Measurements from ENCODE around the gene CTNNA3. TPM values are rescaled to one million over a fixed set of nuclear protein-coding genes. Genes with fewer than 3 reads are reported as not detected.
"Not testable (repeated sequence)": the region's sequence is repeated elsewhere in the genome, so short reads cannot be mapped to it uniquely, and the experiment has no call there.

CTNNA3 gene
- total RNA-seq, 1 donor from 2014 or later: 0.13 TPM

GRCh38 chr10:67518756-67519155 lies 177.2 kb downstream of the CTNNA3 start:
- DNase-seq (ENCODE audit: low read depth in 2 of 2): no peak

GRCh38 chr10:67518043-67518442 lies 178.0 kb downstream of the CTNNA3 start:
- no peak for DNase-seq (ENCODE audit: low read depth in 2 of 2)

- no peak for DNase-seq (ENCODE audit: low read depth in 2 of 2)
Observed at GRCh38 chr10:67506757-67507091, 189.3 kb downstream of the CTNNA3 start.

- DNase-seq (ENCODE audit: low read depth in 2 of 2): no peak
Observed at GRCh38 chr10:67506083-67506756, 189.8 kb downstream of the CTNNA3 start.

GRCh38 chr10:67492317-67493019 lies 203.5 kb downstream of the CTNNA3 start:
- DNase-seq (ENCODE audit: low read depth in 2 of 2): no peak

- DNase-seq (ENCODE audit: low read depth in 2 of 2): no peak
Observed at GRCh38 chr10:67487906-67488619, 207.9 kb downstream of the CTNNA3 start.

GRCh38 chr10:67487199-67487598 lies 208.8 kb downstream of the CTNNA3 start:
- no peak for DNase-seq (ENCODE audit: low read depth in 2 of 2)

- no peak for DNase-seq (ENCODE audit: low read depth in 2 of 2)
Observed at GRCh38 chr10:67477868-67478267, 218.1 kb downstream of the CTNNA3 start.

GRCh38 chr10:67476201-67476600 lies 219.8 kb downstream of the CTNNA3 start:
- no peak for DNase-seq (ENCODE audit: low read depth in 2 of 2)

- DNase-seq (ENCODE audit: low read depth in 2 of 2): no peak
Observed at GRCh38 chr10:67473850-67474633, 222.0 kb downstream of the CTNNA3 start.

- no peak for DNase-seq (ENCODE audit: low read depth in 2 of 2)
Observed at GRCh38 chr10:67471022-67471421, 225.0 kb downstream of the CTNNA3 start.

- DNase-seq (ENCODE audit: low read depth in 2 of 2): no peak
Observed at GRCh38 chr10:67464278-67464677, 231.7 kb downstream of the CTNNA3 start.

GRCh38 chr10:67452892-67453291 lies 243.1 kb downstream of the CTNNA3 start:
- DNase-seq (ENCODE audit: low read depth in 2 of 2): no peak

- no peak for DNase-seq (ENCODE audit: low read depth in 2 of 2)
Observed at GRCh38 chr10:67438605-67439304, 257.2 kb downstream of the CTNNA3 start.

- DNase-seq (ENCODE audit: low read depth in 2 of 2): no peak
Observed at GRCh38 chr10:67433276-67433675, 262.7 kb downstream of the CTNNA3 start.

GRCh38 chr10:67402620-67403019 lies 293.4 kb downstream of the CTNNA3 start:
- DNase-seq (ENCODE audit: low read depth in 2 of 2): no peak

GRCh38 chr10:67401711-67402110 lies 294.3 kb downstream of the CTNNA3 start:
- no peak for DNase-seq (ENCODE audit: low read depth in 2 of 2)

- DNase-seq (ENCODE audit: low read depth in 2 of 2): not testable (repeated sequence)
Observed at GRCh38 chr10:67386841-67387533, 309.0 kb downstream of the CTNNA3 start.

- no peak for DNase-seq (ENCODE audit: low read depth in 2 of 2)
Observed at GRCh38 chr10:67386260-67386659, 309.7 kb downstream of the CTNNA3 start.

- DNase-seq (ENCODE audit: low read depth in 2 of 2): no peak
Observed at GRCh38 chr10:67385566-67385965, 310.4 kb downstream of the CTNNA3 start.

- DNase-seq (ENCODE audit: low read depth in 2 of 2): no peak
Observed at GRCh38 chr10:67385089-67385488, 310.9 kb downstream of the CTNNA3 start.

Data from dermis microvascular lymphatic vessel endothelial cell (primary cell).